Nephron progenitor cell (in vitro differentiated cells): ENCODE measurements around the gene CELF4.

Experiments used
- DNase-seq: peaks from one replicate; pipeline ENCODE4 v3.0.0; 2021
- H3K27ac Mint-ChIP-seq: 2 replicates; pipeline ENCODE4 v1.8.0; 2021; ENCODE audit warnings: mild to moderate bottlenecking, moderate library complexity, mixed read lengths
- H3K27me3 Mint-ChIP-seq: 2 replicates; pipeline ENCODE4 v1.8.0; 2021; ENCODE audit warnings: mild to moderate bottlenecking, low read depth, mixed read lengths; ENCODE audit not compliant: poor library complexity
- H3K36me3 Mint-ChIP-seq: 2 replicates; pipeline ENCODE4 v1.8.0; 2021; ENCODE audit warnings: low read depth, mixed read lengths
- H3K4me1 Mint-ChIP-seq: 2 replicates; pipeline ENCODE4 v1.8.0; 2021; ENCODE audit warnings: mixed read lengths
- H3K4me3 Mint-ChIP-seq: 2 replicates; pipeline ENCODE4 v1.8.0; 2021; ENCODE audit warnings: mild to moderate bottlenecking, moderate library complexity, mixed read lengths
- H3K9me3 Mint-ChIP-seq: 2 replicates; pipeline ENCODE4 v1.8.0; 2021; ENCODE audit warnings: mild to moderate bottlenecking, moderate library complexity, mixed read lengths
- CTCF ChIP-seq: fragments of 200-600 bp; sonication (generic); IDR thresholded peaks from 2 replicates; pipeline ENCODE4 v1.5.0; 2021; ENCODE audit warnings: antibody characterized with exemption

Gene CELF4

DNA sequence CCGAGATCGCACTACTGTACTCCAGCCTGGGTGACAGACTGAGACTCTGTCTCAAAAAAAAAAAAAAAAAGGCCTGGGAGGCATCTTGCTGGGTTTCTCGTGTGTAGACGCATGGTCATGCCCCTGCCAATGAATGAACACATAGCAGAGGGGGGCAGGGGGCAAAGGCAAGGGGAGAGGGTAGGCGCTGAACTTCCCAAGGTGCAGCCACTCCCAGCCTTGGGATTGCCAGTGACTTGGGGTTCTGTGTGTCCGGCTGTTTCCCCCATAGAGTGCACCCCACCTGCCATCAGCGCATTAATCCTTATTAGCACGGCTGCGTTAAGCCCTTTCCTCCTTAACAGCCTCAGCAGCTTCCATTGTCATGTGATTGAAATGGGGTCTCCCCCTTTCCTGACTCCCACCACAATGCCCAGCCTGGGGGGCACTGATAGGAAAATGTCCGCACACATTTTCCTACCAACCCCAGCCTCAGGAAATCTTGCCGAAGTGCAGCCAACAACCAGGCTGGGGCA is 225.8 kb downstream of the CELF4 start:
- Mint-ChIP-seq H3K4me1 (peaks cover 17% of the 10 kb centered on the region), H3K9me3 (no peaks in the 10 kb centered on the region), H3K27me3 (peaks cover 31% of the 10 kb centered on the region), H3K36me3 (no peaks in the 10 kb centered on the region), H3K4me3 (no peak overlapping the region), H3K27ac (no peak overlapping the region)
- TF ChIP-seq CTCF: no peak
- no peak for DNase-seq

GRCh38 chr18:37336568-37337285 is 228.9 kb downstream of the CELF4 start:
- no peak for TF ChIP-seq CTCF
- Mint-ChIP-seq H3K4me1 (peaks cover 42% of the 10 kb centered on the region), H3K27ac (no peak overlapping the region), H3K27me3 (peaks cover 12% of the 10 kb centered on the region), H3K36me3 (no peaks in the 10 kb centered on the region), H3K4me3 (no peak overlapping the region), H3K9me3 (no peaks in the 10 kb centered on the region)
- no peak for DNase-seq

GRCh38 chr18:37335409-37335736 is 230.2 kb downstream of the CELF4 start:
- Mint-ChIP-seq H3K4me1 (peaks cover 52% of the 10 kb centered on the region), H3K27ac (no peak overlapping the region), H3K9me3 (no peaks in the 10 kb centered on the region), H3K27me3 (peaks cover 6% of the 10 kb centered on the region), H3K4me3 (no peak overlapping the region), H3K36me3 (no peaks in the 10 kb centered on the region)
- peak; percentile 21 for TF ChIP-seq CTCF
- peak; percentile 30 for DNase-seq

DNA sequence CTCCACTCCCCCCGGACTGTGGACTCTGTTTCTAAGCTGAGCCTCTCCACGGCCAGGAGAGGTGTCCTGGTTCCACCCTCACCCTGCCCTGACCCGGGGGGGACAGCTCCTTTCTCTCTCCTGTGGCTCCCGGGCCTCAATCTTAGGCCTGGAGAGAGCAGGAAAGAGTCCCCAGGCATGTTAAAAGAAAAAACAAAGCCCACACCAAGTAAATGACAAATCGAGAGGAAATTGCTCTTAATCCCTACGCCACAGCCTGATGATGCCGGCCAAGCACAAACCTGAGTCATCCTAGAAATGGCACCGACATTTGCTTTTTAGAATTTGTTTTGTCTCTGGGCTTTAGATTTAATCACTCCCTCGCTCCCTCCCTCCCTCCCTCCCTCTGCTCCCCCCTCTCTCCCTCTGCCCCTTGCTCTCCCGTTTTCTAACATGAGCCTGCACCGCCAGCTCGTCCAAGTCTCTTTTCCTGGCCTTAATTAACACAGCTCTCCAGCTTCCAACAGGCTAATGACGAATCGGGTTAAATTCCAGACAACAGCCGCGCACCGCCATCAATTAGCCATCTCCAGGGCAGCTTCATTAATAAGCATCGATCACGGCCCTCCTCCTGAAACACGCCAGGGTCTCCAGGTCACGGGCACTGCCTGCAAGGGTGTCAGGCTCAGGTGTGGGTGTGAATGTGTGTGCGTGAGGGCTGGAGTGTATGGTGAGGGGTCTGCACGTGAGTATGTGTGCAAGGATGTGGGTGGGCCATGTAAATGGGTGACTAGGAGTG is 230.8 kb downstream of the CELF4 start:
- no peak for DNase-seq
- Mint-ChIP-seq H3K9me3 (no peaks in the 10 kb centered on the region), H3K4me1 (peaks cover 53% of the 10 kb centered on the region), H3K4me3 (no peak overlapping the region), H3K27me3 (peaks cover under 1% of the 10 kb centered on the region), H3K27ac (no peak overlapping the region), H3K36me3 (no peaks in the 10 kb centered on the region)
- TF ChIP-seq CTCF: no peak

- no peaks in the 10 kb centered on the region for H3K36me3 Mint-ChIP-seq
- no peak overlapping the region for H3K4me3 Mint-ChIP-seq
- H3K9me3 Mint-ChIP-seq: no peaks in the 10 kb centered on the region
- TF ChIP-seq CTCF: no peak
- H3K27me3 Mint-ChIP-seq: peaks cover 2% of the 10 kb centered on the region
- no peak overlapping the region for H3K27ac Mint-ChIP-seq
- DNase-seq: no peak
- H3K4me1 Mint-ChIP-seq: peaks cover 57% of the 10 kb centered on the region
Measured at GRCh38 chr18:37332628-37333420, 232.8 kb downstream of the CELF4 start.
